ENCODE results near the gene FAM222B.

The FAM222B gene

GRCh38 chr17:28710861-28711722 lies 131.5 kb downstream of the FAM222B start:
- DNase-seq: peak; percentile 83

- DNase-seq: no peak
Observed at GRCh38 chr17:28707339-28707720, 135.3 kb downstream of the FAM222B start.

GRCh38 chr17:28706471-28707338 lies 135.9 kb downstream of the FAM222B start:
- no peak for DNase-seq

Measured in effector CD4-positive, alpha-beta T cell (primary cell).